ENCODE measurements around the gene KIAA1671.

DNA sequence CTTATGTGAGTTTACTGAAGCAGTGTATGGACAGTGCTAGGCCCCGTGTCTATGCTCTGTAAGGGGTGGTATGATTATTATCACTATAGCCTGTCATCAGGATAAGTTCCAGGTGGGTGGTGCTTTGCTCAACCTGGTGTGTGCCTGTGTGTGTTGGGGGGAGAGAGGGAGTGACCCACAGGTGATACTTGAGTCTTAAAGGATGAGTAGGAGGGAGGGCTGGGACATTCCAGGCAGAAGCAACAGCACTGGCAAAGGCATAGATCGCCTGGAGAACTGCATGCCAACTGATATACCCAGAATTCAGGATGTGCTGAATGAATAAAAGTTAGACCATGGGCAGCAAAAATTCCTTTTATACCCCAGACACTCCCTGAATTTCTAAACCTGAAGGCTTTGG lies 4.5 kb downstream of the KIAA1671 start:
- TF ChIP-seq, protein P1, sequence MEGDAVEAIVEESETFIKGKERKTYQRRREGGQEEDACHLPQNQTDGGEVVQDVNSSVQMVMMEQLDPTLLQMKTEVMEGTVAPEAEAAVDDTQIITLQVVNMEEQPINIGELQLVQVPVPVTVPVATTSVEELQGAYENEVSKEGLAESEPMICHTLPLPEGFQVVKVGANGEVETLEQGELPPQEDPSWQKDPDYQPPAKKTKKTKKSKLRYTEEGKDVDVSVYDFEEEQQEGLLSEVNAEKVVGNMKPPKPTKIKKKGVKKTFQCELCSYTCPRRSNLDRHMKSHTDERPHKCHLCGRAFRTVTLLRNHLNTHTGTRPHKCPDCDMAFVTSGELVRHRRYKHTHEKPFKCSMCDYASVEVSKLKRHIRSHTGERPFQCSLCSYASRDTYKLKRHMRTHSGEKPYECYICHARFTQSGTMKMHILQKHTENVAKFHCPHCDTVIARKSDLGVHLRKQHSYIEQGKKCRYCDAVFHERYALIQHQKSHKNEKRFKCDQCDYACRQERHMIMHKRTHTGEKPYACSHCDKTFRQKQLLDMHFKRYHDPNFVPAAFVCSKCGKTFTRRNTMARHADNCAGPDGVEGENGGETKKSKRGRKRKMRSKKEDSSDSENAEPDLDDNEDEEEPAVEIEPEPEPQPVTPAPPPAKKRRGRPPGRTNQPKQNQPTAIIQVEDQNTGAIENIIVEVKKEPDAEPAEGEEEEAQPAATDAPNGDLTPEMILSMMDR (IDR thresholded peaks at IDR 0.05) = no peak
- TF ChIP-seq POLR2A (IDR thresholded peaks at IDR 0.05) = no peak

Data from breast epithelium (tissue), 3 donors.